AG04449 (cell line): ENCODE data around the gene GDF15.
A peak's percentile ranks its signal among the peaks of the same experiment; 100 is the strongest.

Experiments used
- CTCF ChIA-PET: fragments of 350-600 bp; formaldehyde crosslinking; extraction: SDS; loops from one replicate; lab custom pipeline; 2021; ENCODE audit warnings: antibody characterized with exemption; lab: Yijun Ruan, JAX
- POLR2A ChIA-PET: fragments of 400-600, 350-600 bp; formaldehyde crosslinking; extraction: SDS; loops from one replicate; lab custom pipeline; 2020; ENCODE audit warnings: antibody characterized with exemption, inconsistent platforms; lab: Yijun Ruan, JAX
- DNase-seq: peaks from one replicate; pipeline ENCODE4 v3.0.0-alpha.2; 2010; ENCODE audit warnings: low read depth, low spot score
- H3K4me3 ChIP-seq: 2 replicates; pipeline ENCODE4 v1.5.1; 2011; ENCODE audit warnings: low read depth, mild to moderate bottlenecking, control low read depth, low read length
- TF ChIP-seq, protein P1 (sequence below): IDR thresholded peaks from one replicate; pipeline ENCODE4 v1.5.1; 2011; ENCODE audit warnings: mild to moderate bottlenecking, moderate library complexity, low read length, control low read depth, inconsistent platforms; ENCODE audit not compliant: insufficient read depth; ENCODE audit errors: missing control alignments

GDF15 gene

DNA sequence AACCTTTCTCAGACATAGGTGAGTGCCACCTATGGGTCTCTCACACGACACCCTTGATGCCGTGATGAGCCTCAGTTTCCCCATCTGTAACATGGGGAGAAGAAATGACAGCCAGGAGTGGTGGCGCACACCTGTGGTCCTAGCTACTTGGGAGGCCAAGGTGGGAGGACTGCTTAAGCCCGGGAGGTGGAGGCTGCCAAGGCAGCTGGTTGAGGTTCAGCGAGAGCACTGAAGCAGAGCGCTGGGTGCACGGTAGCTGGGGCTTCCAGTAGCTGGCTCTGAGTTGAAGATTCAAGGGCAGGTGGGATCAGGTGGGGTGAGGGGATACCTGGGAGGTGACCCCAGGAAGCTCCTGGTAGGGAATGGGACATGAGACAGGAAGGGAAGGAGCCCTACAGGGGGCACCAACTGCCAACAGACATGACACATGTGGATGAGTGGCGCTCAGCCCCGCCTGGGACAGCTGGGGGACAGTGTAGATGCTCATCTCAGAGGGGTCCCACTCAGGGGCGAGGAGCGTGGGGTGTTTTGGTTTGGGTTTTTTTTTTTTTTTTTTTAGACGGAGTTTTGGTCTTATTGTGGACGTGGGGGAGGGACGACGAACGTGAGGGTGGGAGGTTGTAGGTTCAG is 26.8 kb downstream of the GDF15 start:
- TF ChIP-seq, protein P1, sequence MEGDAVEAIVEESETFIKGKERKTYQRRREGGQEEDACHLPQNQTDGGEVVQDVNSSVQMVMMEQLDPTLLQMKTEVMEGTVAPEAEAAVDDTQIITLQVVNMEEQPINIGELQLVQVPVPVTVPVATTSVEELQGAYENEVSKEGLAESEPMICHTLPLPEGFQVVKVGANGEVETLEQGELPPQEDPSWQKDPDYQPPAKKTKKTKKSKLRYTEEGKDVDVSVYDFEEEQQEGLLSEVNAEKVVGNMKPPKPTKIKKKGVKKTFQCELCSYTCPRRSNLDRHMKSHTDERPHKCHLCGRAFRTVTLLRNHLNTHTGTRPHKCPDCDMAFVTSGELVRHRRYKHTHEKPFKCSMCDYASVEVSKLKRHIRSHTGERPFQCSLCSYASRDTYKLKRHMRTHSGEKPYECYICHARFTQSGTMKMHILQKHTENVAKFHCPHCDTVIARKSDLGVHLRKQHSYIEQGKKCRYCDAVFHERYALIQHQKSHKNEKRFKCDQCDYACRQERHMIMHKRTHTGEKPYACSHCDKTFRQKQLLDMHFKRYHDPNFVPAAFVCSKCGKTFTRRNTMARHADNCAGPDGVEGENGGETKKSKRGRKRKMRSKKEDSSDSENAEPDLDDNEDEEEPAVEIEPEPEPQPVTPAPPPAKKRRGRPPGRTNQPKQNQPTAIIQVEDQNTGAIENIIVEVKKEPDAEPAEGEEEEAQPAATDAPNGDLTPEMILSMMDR: no peak
- DNase-seq: no peak
- CTCF ChIA-PET: interaction anchor here (1.1 to 11.8 kb wide), 16 partner anchors 7 to 300 kb away, joined by 3 to 298 read pairs (median 8); partner anchors contain the start of genes GDF15, JUND, LRRC25 and PGPEP1
- no peak overlapping the region for H3K4me3 ChIP-seq
- POLR2A ChIA-PET: interaction anchor here (5.9 kb wide), 1 partner anchor 132 kb away, joined by 42 read pairs; the partner anchor contains the start of gene JUND

DNA sequence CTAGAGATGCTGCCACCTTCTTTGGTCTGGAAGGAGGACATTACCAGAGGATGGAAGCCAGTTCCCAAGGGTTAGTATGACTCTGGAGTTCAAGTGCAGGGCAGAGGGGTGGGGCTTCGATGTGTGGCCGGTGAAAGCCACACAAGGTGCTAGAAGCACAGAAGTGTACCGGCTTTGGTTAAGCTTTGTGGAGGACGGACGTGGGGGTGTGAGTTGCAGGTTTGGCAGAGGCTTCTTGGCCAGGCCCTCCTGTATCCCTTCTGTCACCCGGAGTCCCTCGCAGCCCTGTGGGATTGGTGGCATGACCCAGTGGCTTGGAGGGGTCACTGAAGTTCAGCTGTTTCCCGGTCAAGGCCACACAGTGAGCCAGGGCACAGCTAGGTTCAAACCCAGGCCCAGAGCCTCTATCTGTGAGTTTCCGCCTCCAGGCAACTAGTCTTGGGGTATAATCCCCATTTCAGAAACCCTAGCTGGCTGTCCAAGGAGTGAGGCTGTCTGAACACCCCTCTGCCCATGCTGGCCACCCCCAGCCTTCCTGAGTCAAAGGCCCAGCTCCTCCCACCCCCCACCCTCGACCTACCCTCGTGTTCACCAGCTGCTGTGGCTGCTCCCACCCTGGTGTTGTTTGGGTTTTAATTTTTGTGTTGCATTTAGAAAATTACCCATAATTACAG is 28.7 kb downstream of the GDF15 start:
- H3K4me3 ChIP-seq: peak overlapping the region; percentile 44
- TF ChIP-seq, protein P1: no peak
- ChIA-PET POLR2A (interaction anchor here (0.6 to 5.9 kb wide), 3 partner anchors 11 to 134 kb away, joined by 3 to 42 read pairs (median 3); partner anchors contain the start of genes JUND and LSM4), CTCF (interaction anchor here (0.6 to 11.8 kb wide), 16 partner anchors 8 to 209 kb away, joined by 3 to 298 read pairs (median 6); partner anchors contain the start of genes GDF15, JUND and PGPEP1)
- DNase-seq: no peak

DNA sequence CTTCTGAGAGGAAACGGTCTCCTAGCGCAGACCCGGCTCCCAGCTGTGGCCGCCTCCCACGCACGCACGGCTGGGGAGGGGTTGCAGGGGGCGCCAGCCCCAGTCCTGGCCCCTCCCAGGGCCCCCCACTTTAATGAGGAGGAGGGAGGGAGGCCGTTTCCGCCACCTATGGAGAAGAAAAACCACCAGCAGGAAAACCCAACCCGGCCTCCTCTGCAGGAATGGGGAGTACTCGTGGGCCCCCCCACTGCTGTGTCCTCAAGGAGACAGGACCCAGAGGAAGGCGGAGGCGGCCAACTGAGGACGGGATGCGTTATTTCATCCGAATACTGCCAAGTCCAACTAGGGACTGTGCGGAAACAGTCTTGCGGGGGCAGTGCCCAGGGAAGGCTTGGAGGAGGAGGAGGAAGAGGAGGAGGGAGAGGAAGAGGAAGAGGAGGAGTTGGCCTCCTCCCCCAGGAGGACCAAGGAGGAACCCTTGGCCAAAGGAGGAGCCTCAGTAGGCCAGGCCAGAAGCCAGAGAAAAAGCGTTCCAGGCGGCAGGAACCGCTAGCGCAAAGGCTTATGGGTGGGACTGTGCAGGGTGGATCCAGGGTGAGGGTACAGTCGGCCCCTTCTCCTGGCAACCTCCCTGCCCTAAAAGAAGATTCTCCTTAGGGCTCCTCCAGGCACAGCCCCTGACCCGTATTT is 29.4 kb downstream of the GDF15 start:
- H3K4me3 ChIP-seq: peak overlapping the region; percentile 44
- TF ChIP-seq, protein P1: no peak
- ChIA-PET CTCF (interaction anchor here (0.6 to 11.8 kb wide), 16 partner anchors 10 to 209 kb away, joined by 3 to 298 read pairs (median 8); partner anchors contain the start of genes GDF15, JUND and PGPEP1), POLR2A (interaction anchor here (5.9 kb wide), 1 partner anchor 135 kb away, joined by 42 read pairs; the partner anchor contains the start of gene JUND)
- no peak for DNase-seq

DNA sequence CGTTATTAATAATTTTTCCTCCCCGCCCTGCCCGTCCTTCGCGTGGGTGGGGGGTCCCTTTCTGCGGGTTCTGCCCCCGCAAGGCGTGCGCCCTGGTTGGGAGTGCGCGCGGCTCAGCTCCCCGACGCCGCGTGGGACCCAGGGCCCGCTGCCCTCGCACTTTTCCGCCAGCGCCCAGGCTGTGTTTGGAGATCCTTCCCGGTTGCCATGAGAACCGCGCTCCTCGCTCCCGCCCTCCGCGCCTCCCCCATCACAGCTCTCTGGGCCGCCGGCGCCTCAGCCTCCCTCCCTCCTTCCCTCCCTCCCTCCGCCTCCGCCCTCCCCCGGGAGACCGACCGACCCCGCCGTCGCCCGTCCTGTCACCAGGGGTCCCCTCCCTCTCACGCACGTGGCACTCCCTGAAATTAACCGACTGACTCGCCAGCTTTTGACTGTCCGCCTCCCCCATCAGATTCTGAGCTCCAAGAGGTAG is 30.9 kb downstream of the GDF15 start:
- H3K4me3 ChIP-seq: peak overlapping the region; percentile 45
- no peak for DNase-seq
- ChIA-PET POLR2A (interaction anchor here (1.0 to 5.9 kb wide), 3 partner anchors 9 to 136 kb away, joined by 3 to 42 read pairs (median 4); partner anchors contain the start of gene JUND), CTCF (interaction anchor here (0.7 to 11.8 kb wide), 15 partner anchors 10 to 570 kb away, joined by 3 to 298 read pairs (median 6); partner anchors contain the start of genes GDF15, JUND and PGPEP1)
- TF ChIP-seq, protein P1: no peak

DNA sequence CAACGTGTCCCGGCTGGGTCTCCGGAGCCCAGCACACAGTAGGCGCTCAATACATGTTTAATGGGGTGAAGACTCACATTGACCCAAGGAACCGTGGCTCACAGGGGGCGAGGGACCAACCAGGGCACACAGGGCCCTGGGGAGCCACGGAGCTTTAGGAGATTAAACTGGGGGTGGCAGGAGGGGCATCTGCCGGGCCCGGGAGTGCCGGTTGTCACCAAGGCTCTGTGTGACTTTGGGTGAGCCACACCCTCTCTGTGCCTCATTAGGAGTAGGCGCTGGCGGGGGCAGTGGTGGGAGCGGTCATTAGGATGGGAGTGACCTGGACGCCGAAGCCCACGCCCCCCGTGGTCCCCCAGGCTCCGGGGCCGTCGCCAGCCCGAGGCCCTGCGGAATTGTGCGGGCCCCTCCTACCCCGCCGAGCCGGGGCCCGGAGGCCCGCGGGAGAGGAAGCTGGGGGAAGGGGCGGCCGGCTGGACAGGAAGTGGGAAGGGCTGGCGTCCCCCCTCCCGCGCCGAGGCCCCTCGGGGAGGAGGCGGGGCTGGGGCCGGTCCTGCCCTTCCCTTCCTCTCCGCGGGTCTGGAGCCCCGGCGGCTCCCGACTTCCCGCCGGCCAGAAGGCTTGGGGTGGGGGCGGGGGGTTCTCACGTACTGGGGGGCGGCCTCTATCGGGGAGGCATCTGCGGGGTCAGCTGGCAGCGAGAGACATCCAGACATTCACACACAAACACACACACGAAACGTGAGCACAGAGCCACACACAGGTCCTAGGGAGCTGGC is 31.5 kb downstream of the GDF15 start:
- CTCF ChIA-PET: interaction anchor here (1.0 to 11.8 kb wide), 14 partner anchors 9 to 569 kb away, joined by 3 to 298 read pairs (median 6); partner anchors contain the start of genes GDF15, JUND and PGPEP1
- POLR2A ChIA-PET: interaction anchor here (0.6 to 5.9 kb wide), 5 partner anchors 12 to 137 kb away, joined by 4 to 42 read pairs (median 4); partner anchors contain the start of genes GDF15 and JUND
- no peak for DNase-seq
- TF ChIP-seq, protein P1: no peak
- peak overlapping the region; percentile 45 for H3K4me3 ChIP-seq
